Diencephalon (tissue), 1 donor: ENCODE results near the gene GIT1. TPM values are rescaled to one million over a fixed set of nuclear protein-coding genes. Genes with fewer than 3 reads are reported as not detected.

ENCODE experiments used
- total RNA-seq: library from RNA; depleted of rRNA; stranded (reverse); fragments of >200 nt; gene quantifications from one replicate; pipeline ENCODE4 v1.2.3, GENCODE V29; 2014

Gene GIT1
- total RNA-seq, result 41.1 TPM

GRCh38 chr17:29589524-29590410 lies at the start of gene GIT1:
GIT1 (minus strand) TSS chr17:29589648; CDS start chr17:29589378, 270 bp downstream.

DNA sequence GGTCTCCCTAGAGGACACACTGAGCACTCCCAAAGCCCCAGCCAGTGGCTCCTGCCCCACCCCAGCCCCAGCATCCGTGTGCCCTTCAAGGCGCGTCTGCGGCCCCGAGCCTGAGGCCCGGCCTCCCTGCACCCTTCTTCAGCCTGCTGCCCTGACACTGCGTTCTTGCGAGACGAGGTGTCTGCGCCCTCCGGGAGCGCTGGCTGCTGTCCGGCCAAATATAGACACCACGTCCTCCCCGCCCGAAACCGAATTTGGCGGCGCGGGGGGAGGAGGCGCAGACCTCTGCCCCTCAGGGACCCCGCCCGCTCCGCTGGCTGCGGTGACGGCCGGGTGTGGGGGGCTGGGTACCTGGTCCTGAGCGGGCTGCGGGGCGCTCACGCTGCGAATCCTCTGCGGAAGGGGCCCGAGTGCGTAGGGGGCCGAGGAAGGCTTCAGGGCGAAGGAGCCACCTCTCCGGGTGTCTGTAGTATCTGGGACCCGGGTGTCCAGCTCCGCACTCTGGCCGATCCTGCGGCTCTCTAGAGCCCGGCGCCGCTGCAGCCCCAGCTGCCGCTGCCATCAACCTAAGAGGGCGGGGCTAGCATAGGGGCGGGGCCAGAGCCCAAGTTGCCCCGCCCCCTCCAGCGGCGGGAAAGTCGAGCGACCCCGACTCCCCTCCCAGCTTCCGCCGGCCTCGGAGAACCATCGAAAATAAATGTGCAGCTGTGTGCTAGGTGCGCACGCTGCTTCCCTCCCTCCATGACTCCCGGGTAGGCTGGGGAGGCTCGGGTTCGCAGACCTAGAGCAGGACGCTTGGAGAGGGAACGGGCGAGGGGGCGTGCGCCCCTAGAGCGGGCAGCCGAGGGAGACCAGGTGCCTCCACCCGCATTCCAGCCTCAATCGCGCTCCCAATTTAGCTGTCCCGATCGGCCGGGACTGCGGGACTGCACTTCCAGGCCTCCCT lies 33.2 kb upstream of the GIT1 start, which contains the start of gene CORO6:
Gene CORO6 (minus strand): TSS at position 576 of the 946 bp plus-strand sequence. CDS start 1,491 bp downstream, outside the sequence.

GRCh38 chr17:29592850-29593551 lies 3.6 kb upstream of the GIT1 start, which contains the start of gene ANKRD13B:
ANKRD13B (plus strand) TSS chr17:29593132; CDS start chr17:29593622, 490 bp downstream.

DNA sequence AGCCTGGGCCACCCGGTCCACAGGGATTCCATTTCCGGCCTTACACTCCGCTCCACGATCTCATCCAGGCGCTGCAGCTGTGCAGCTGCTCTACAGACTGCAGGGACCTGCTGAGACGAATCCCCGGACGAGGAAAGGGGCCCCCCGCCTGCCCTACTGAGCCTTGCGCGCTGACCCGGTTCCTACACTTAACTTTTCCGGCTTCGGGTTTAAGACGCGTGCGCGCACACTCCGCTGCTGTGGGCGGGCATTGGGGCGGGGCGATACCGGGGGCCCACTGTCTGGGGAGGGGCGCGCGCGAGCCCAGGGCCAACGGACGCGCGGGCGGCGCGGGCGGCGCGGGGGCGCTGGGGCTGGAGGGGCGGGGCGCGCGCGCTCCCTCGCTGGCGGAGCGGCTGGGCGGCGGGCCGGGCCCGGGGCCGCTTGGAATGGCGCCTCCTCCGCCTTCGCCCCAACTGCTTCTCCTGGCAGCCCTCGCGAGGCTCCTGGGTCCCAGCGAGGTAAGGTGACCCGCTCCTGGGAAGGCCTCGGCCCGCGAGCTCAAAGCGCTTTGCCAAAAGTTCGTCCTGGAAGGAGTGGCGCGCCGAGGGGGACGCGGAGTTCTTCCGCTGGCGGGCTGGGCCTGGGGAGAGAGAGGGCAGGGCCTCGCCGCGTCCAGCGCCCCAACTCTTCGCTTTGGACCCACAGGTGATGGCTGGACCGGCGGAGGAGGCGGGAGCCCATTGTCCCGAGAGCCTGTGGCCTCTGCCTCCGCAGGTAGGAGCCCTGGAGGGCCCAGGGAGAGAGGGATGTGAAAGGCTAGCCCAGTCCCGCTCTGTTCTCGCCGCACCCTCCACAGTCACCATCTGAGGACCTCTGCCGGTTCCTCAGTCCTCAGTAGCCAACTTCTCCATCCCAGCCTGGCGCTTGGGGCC lies 20.9 kb downstream of the GIT1 start, which contains the start of gene TP53I13:
Gene TP53I13 (plus strand): TSS at position 371 of the 914 bp plus-strand sequence. CDS start 58 bp downstream, at position 429.

DNA sequence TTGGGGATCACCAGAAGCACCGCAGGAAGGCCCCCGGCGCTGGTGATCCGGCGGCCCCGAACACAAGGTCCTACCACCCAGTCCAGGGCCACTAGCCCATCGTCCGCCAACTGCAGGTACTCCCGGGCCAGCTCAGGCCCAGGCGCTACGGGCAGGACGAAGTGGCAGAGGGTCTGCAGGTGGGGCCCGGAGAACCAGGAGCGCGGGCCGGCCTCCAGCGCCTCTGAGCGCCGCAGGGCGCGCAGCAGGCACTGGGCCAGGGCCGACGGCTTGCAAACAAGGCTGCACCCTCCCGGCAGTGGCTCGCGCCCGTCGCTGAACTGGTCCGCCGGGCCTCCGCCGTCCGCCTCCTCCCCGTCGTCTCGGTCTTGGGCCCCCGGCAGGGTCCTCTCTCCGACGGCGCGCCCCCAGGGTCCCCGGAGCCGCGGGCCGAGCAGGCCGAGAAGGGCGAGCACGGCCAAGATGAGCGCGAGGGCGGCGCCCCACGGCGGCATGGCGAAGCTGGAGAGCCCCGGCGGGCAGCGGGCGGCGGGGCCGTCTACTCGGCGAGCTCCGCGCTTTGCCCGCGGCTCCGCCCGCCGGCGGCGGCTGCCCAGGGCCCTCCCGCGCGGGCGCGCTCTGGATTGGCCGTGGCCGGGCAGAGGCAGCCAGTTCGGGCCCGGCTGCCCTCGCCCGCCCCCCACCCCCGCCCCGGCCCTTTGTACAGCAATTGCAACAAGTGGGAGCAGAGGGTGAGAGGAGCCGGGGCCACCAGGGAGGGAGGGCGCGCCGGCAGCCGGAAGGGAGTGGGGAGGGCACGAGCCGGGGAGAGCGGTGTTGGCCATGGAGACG lies 22.8 kb downstream of the GIT1 start, which contains the start of gene ABHD15:
Gene ABHD15 (minus strand): TSS at position 565 of the 831 bp plus-strand sequence. CDS start 71 bp downstream, at position 494.

Other genes with a start within 250 kb of the GIT1 start
- 165 TPM for gene TAOK1, start 199.3 kb downstream of the GIT1 start, total RNA-seq
- 1.2 TPM for gene ABHD15, start 22.6 kb downstream of the GIT1 start, total RNA-seq
- gene TP53I13, start 20.9 kb downstream of the GIT1 start, total RNA-seq, result 7.6 TPM
- 26.1 TPM for gene ANKRD13B, start 3.5 kb upstream of the GIT1 start, total RNA-seq
- 5.1 TPM for gene CORO6, start 33.3 kb upstream of the GIT1 start, total RNA-seq